GM12892 (cell line): ENCODE results near the gene SDK1.

Experiments
- POLR2A ChIP-seq: IDR thresholded peaks from 2 replicates; pipeline ENCODE4 v1.6.1; 2011; ENCODE audit warnings: low read depth, low read length, control low read depth
- POLR2AphosphoS5 ChIP-seq: IDR thresholded peaks from 2 replicates; pipeline ENCODE4 v1.6.1; 2011; ENCODE audit warnings: low read depth, low read length, control low read depth
- TAF1 ChIP-seq: IDR thresholded peaks from 2 replicates; pipeline ENCODE4 v1.6.1; 2011; ENCODE audit warnings: low read depth, mild to moderate bottlenecking, control low read depth, low read length, borderline replicate concordance

GRCh38 chr7:3977391-3977790 is 676.3 kb downstream of the SDK1 start:
- no peak for TF ChIP-seq POLR2AphosphoS5
- no peak for TF ChIP-seq POLR2A
- no peak for TF ChIP-seq TAF1
